Glutamatergic neuron (in vitro differentiated cells): Measurements from ENCODE around the gene CHRM2. TPM values are rescaled to one million over a fixed set of nuclear protein-coding genes. Genes with fewer than 3 reads are reported as not detected.

Source experiments
- DNase-seq: peaks from one replicate; pipeline ENCODE4 v3.0.0; 2022
- H3K27ac Mint-ChIP-seq: one replicate; pipeline ENCODE4 v1.8.0; 2020; ENCODE audit warnings: mild to moderate bottlenecking, mixed read lengths, inconsistent platforms; ENCODE audit not compliant: unreplicated experiment
- H3K27me3 Mint-ChIP-seq: one replicate; pipeline ENCODE4 v1.8.0; 2020; ENCODE audit warnings: mild to moderate bottlenecking, moderate library complexity, mixed read lengths, inconsistent platforms; ENCODE audit not compliant: unreplicated experiment
- H3K36me3 Mint-ChIP-seq: one replicate; pipeline ENCODE4 v1.8.0; 2020; ENCODE audit warnings: mild to moderate bottlenecking, mixed read lengths, inconsistent platforms; ENCODE audit not compliant: unreplicated experiment
- H3K4me1 Mint-ChIP-seq: one replicate; pipeline ENCODE4 v1.8.0; 2020; ENCODE audit warnings: mild to moderate bottlenecking, low read depth, mixed read lengths, inconsistent platforms; ENCODE audit not compliant: unreplicated experiment
- H3K4me3 Mint-ChIP-seq: one replicate; pipeline ENCODE4 v1.8.0; 2020; ENCODE audit warnings: mild to moderate bottlenecking, mixed read lengths, inconsistent platforms; ENCODE audit not compliant: unreplicated experiment
- H3K9me3 Mint-ChIP-seq: one replicate; pipeline ENCODE4 v1.8.0; 2020; ENCODE audit warnings: mild to moderate bottlenecking, moderate library complexity, mixed read lengths, inconsistent platforms; ENCODE audit not compliant: unreplicated experiment
- CTCF ChIP-seq: fragments of 200-600 bp; sonication (generic); IDR thresholded peaks from one replicate; pipeline ENCODE4 v1.5.0; 2021; ENCODE audit not compliant: partially characterized antibody, unreplicated experiment
- total RNA-seq: library from RNA; stranded (reverse); fragmentation: NEBNext Ultra II Directional; extraction: Animal tissue kit (Norgen Biotek cat#: 25700); gene quantifications from one replicate; pipeline ENCODE4 v1.2.1, GENCODE V29; 2021; ENCODE audit not compliant: unreplicated experiment

The CHRM2 gene
- total RNA-seq, 1 donor from 2014 or later: not detected

DNA sequence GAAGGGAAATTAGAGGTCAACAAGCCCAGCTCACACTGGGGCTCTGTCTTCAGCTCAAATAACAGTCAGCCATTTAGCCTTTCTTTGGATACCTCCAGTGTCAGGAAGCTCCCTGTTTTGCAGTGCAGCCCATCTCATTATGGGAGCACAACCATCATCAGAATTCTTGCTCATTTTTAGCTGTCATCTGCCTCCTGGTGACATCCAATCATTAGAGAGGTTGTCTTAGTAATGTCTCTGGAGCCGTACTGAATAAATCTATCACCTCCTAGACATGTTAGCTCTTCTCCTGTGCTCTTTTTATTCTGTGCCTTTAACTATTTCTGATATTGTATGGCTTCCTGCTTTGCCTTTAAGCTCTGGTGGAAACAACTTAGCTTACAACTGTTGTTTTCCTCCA is 74.5 kb downstream of the CHRM2 start:
- DNase-seq: no peak
- H3K36me3 Mint-ChIP-seq: no peaks in the 10 kb centered on the region
- no peaks in the 10 kb centered on the region for H3K4me1 Mint-ChIP-seq
- no peaks in the 10 kb centered on the region for H3K9me3 Mint-ChIP-seq
- H3K27ac Mint-ChIP-seq: no peak overlapping the region
- H3K4me3 Mint-ChIP-seq: no peak overlapping the region
- TF ChIP-seq CTCF: no peak
- no peaks in the 10 kb centered on the region for H3K27me3 Mint-ChIP-seq

DNA sequence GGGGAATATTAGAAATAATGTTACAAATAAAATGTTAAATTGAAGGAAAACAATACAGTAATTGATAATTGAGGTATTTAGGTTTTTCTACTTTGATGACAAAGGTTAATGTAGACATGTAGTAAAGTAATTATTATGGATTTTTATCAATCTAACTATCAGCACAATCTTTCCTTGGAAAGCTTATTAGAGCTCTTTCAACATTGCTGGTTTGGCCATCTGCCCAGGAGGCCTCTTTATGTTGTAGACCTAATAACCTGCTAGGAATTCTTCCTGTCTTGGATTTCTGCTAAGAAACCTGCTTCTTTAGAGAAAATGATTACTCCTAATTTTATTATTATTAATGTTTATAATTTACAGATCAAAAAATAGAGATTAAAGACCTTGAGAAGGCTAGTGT is 78.9 kb downstream of the CHRM2 start:
- no peaks in the 10 kb centered on the region for H3K9me3 Mint-ChIP-seq
- no peak for TF ChIP-seq CTCF

GRCh38 chr7:136950331-136950730 is 81.9 kb downstream of the CHRM2 start:
- no peak for DNase-seq
- Mint-ChIP-seq H3K36me3 (no peaks in the 10 kb centered on the region), H3K9me3 (no peaks in the 10 kb centered on the region), H3K4me1 (no peaks in the 10 kb centered on the region), H3K27ac (no peak overlapping the region), H3K4me3 (no peak overlapping the region), H3K27me3 (no peaks in the 10 kb centered on the region)
- no peak for TF ChIP-seq CTCF

More for the DNA sequence above, 78.9 kb downstream of the CHRM2 start:
- H3K4me3 Mint-ChIP-seq: no peak overlapping the region
- no peaks in the 10 kb centered on the region for H3K36me3 Mint-ChIP-seq
- DNase-seq: no peak
- H3K4me1 Mint-ChIP-seq: no peaks in the 10 kb centered on the region
- no peak overlapping the region for H3K27ac Mint-ChIP-seq
- no peaks in the 10 kb centered on the region for H3K27me3 Mint-ChIP-seq

DNA sequence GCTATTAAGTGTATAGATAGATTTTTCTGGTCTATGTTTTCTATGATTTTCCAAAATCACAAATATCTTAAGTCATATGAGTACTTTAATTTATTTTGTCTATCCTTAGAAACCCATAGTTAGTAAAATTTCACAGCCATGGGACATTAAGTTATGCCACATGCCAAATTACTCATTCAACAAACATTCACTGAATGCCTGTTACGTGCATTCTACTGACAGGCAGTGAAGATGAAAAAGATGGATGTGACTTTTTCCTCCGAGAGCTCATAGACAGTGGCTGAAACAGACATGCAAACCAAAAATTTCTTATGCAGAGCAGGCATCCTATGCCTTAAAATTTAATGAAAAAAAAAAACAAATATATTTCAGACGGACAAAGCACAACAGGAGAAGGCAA is 84.9 kb downstream of the CHRM2 start:
- no peaks in the 10 kb centered on the region for H3K4me1 Mint-ChIP-seq
- H3K27ac Mint-ChIP-seq: no peak overlapping the region
- no peaks in the 10 kb centered on the region for H3K9me3 Mint-ChIP-seq
- no peaks in the 10 kb centered on the region for H3K27me3 Mint-ChIP-seq
- H3K4me3 Mint-ChIP-seq: no peak overlapping the region
- no peak for DNase-seq
- no peak for TF ChIP-seq CTCF
- no peaks in the 10 kb centered on the region for H3K36me3 Mint-ChIP-seq

DNA sequence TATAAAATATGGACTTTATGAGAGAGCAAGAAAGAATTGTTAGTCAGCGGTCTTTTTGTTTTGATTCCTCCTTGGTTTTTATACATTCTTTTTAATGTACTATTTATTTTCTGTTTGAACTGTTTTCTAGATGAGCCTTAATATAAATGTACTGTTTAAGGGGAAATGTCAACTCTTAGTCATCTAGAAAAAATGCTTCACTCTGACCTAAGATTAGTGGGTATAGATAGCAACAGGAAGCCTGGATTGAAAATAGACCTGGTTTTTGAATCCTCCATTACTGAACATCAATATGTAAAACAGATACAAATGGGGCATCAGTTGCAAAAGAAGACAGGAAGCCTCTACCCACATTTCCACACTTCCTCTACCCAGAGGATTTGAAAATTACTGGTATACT is 87.8 kb downstream of the CHRM2 start:
- no peak overlapping the region for H3K4me3 Mint-ChIP-seq
- peaks cover 2% of the 10 kb centered on the region for H3K9me3 Mint-ChIP-seq

More for the DNA sequence above, 87.8 kb downstream of the CHRM2 start:
- Mint-ChIP-seq H3K27me3 (no peaks in the 10 kb centered on the region), H3K36me3 (no peaks in the 10 kb centered on the region), H3K27ac (no peak overlapping the region), H3K4me1 (no peaks in the 10 kb centered on the region)
- DNase-seq: no peak
- no peak for TF ChIP-seq CTCF
